HFF-Myc (cell line): ENCODE measurements around the gene ZNF496.

Source experiments
- DNase-seq: peaks from one replicate; pipeline ENCODE4 v3.0.0-alpha.2; 2011; ENCODE audit warnings: low read depth; ENCODE audit errors: extremely low read depth
- H3K4me3 ChIP-seq: replicated peaks from 2 replicates; pipeline ENCODE4 v1.5.1; 2011; ENCODE audit warnings: low read depth, mild to moderate bottlenecking, control low read depth, low read length
- TF ChIP-seq, protein P1 (sequence below): IDR thresholded peaks from 2 replicates; pipeline ENCODE4 v1.5.1; 2012; ENCODE audit warnings: mild to moderate bottlenecking, low read depth, low read length, control low read depth; ENCODE audit errors: missing control alignments

ZNF496 gene

DNA sequence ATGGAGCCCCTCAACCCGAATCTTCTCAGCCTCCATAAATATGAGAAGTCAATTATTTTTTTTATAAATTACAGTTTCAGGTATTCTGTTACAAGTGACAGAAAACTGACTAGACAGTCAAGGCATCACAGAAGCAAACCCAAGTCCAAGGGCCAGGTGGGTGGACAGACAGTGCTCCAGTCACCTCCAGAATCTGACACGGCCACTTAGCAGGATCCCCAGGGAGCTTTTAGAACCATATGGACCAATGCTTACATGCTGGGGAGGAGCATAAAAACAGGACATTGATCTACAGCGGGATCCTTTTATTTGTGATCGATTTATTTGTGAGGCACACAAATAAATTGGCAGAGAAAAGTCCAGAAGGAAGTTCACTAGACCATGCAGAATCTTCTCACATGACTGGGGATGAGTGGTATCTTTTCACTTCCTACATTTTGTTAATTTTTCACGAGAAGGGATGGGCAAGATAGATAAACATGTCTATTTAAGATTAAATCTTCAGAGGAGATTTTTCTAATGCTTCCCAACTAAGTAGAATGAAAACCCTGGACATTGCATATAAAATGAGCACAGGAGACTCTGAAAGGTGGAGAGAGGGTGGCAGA, 15.0 kb downstream of the ZNF496 start:
- H3K4me3 ChIP-seq: no peak overlapping the region
- TF ChIP-seq, protein P1, sequence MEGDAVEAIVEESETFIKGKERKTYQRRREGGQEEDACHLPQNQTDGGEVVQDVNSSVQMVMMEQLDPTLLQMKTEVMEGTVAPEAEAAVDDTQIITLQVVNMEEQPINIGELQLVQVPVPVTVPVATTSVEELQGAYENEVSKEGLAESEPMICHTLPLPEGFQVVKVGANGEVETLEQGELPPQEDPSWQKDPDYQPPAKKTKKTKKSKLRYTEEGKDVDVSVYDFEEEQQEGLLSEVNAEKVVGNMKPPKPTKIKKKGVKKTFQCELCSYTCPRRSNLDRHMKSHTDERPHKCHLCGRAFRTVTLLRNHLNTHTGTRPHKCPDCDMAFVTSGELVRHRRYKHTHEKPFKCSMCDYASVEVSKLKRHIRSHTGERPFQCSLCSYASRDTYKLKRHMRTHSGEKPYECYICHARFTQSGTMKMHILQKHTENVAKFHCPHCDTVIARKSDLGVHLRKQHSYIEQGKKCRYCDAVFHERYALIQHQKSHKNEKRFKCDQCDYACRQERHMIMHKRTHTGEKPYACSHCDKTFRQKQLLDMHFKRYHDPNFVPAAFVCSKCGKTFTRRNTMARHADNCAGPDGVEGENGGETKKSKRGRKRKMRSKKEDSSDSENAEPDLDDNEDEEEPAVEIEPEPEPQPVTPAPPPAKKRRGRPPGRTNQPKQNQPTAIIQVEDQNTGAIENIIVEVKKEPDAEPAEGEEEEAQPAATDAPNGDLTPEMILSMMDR: no peak
- no peak for DNase-seq

DNA sequence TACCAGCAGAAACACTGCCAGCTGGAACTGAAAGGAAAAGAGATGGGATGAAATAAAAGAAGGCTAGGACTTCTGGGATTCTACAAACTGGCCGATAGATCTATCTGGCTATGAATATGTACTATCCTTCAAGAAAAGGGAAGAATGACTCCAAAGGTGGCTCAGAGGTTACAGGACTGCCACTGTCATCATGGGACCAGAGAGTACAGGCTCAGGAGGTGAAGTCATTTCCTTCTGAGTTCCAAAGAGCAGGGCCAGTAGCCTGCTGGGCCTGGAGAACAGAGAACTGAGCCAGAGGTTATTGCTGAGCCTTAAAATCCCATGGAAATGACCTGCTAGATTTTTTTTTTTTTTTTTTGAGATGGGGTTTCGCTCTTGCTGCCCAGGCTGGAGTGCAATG, 27.6 kb downstream of the ZNF496 start:
- TF ChIP-seq, protein P1: no peak
- DNase-seq: no peak
- H3K4me3 ChIP-seq: no peak overlapping the region

DNA sequence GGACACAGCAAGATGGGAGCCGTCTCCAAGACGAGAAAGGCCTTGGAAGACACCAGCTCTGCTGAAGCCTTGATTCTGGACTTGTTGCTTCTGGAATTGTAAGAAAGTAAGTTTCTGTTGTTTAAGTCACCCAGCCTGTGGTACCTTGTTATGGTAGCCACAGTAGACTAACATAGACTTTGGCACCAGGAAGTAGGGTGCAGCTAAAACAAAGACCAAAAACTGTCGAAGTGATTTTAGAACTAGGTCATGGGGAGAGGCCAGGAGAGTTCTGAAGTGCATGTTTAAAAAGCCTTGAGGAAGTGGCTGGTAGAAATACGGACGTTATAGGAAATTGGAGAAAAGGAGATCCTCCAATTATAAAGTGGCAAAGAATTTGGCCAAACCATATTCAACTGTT, 28.5 kb downstream of the ZNF496 start:
- no peak overlapping the region for H3K4me3 ChIP-seq
- no peak for DNase-seq
- TF ChIP-seq, protein P1: no peak

DNA sequence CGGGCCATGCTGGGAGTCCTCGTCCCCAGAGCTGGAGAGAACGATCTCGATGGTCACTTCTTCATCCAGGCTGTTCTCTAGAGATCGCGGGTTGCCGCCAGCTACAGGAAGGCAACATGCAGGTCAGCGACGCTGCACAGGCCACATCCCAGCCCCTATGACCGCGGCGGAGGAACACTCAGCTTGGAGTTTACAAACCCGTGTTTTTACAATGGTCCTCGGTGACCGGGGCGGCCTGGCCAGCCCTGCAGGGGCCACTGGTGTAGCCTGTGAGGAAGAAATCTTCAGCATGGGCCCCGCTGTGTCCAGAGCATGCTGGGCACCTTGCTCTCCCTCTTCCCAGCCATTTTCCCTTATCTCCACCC, 30.5 kb downstream of the ZNF496 start:
- TF ChIP-seq, protein P1: no peak
- DNase-seq: no peak
- no peak overlapping the region for H3K4me3 ChIP-seq

DNA sequence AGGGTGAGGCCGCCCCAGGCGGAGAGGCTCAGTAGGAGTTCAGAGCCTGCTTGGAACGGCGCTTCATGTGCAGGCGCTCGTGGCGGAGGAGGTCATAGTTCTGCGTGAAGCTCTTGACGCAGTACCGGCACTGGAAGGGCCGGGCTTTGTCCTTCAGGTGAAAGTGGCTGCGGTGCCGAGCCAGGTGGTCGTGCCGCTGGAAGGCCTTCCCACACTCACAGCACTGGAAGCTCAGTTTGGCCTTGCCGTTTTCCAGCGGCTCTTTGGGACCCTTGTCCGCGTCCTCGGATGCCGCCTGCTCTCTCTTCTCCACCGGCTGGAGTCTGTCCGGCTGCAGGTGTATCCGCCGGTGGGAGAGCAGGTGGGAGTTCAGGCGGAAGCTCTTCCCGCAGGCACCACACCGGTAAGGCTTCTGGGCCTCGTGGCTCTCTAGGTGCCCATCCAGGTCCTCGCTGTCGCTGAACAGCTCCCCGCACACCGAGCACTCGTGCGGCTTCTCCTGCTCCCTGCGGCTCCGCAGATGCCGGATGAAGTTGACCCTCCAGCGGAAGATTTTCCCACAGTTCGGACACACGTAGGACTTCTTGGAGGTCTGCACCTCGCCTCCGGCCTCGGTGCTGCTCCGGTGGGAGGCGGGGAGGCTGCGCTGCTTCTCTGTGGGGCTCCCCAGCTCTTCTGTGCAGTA, 31.0 kb downstream of the ZNF496 start:
- TF ChIP-seq, protein P1: no peak
- DNase-seq: no peak
- H3K4me3 ChIP-seq: no peak overlapping the region

DNA sequence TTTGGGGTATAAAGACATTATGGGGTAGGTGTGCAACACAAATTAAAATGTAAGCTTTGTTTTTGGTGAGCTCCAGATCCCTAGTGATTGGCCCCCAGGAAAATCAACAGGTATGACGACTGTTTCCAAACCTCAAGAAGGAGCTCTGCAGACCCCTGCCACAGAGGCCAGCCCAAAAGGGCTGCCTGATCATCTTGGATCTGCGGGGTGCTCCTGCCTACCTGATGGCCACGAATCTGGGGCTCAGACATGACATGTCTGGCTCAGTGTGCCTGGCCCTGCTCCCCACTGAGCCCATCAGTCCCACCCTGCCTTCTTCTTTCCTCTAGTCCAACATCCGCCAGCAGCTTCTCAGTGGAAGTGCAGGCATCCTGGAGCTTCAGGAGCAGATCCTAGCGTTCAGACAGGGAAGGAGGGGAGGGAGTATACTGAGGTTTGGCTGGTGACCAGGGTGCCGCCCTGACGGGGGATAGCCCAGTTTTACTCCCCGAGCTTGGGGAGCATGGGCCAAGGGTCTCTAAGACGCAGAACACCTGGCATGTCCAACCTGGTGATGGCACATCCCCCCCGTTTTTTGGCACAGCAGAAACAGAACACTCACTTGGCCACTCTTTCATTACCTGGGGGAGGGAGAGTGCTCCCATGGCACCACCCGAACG, 31.8 kb downstream of the ZNF496 start:
- TF ChIP-seq, protein P1: no peak
- H3K4me3 ChIP-seq: no peak overlapping the region
- no peak for DNase-seq
